ENCODE data around the gene NLRX1.

NLRX1 gene

GRCh38 chr11:119121008-119121810, 47.3 kb upstream of the NLRX1 start, which contains the start of gene HINFP:
Gene HINFP, plus strand, starts transcription at chr11:119121580. Its CDS starts 5,365 bp downstream, at chr11:119126945.
- TF ChIP-seq CEBPB (IDR thresholded peaks at IDR 0.05) = no peak
- TF ChIP-seq RAD21 (IDR thresholded peaks at IDR 0.05; ENCODE audit: low read depth) = no peak
- 0 out of 2 replicates have a peak, but pooled peaks have one; percentile 20 for TF ChIP-seq CREB1 (IDR thresholded peaks at IDR 0.05; ENCODE audit: low read depth)
- TF ChIP-seq TAF1 (IDR thresholded peaks at IDR 0.05; ENCODE audit: low read depth) = peak; percentile 62
- TF ChIP-seq YY1 (IDR thresholded peaks at IDR 0.05; ENCODE audit: low read depth) = no peak
- TF ChIP-seq, protein P1, sequence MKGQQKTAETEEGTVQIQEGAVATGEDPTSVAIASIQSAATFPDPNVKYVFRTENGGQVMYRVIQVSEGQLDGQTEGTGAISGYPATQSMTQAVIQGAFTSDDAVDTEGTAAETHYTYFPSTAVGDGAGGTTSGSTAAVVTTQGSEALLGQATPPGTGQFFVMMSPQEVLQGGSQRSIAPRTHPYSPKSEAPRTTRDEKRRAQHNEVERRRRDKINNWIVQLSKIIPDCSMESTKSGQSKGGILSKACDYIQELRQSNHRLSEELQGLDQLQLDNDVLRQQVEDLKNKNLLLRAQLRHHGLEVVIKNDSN (IDR thresholded peaks at IDR 0.05) = peak; percentile 97
- peak; percentile 86 for TF ChIP-seq EGR1 (IDR thresholded peaks at IDR 0.05)
- TF ChIP-seq, protein P2, sequence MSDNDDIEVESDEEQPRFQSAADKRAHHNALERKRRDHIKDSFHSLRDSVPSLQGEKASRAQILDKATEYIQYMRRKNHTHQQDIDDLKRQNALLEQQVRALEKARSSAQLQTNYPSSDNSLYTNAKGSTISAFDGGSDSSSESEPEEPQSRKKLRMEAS (IDR thresholded peaks at IDR 0.05) = peak; percentile 97

DNA sequence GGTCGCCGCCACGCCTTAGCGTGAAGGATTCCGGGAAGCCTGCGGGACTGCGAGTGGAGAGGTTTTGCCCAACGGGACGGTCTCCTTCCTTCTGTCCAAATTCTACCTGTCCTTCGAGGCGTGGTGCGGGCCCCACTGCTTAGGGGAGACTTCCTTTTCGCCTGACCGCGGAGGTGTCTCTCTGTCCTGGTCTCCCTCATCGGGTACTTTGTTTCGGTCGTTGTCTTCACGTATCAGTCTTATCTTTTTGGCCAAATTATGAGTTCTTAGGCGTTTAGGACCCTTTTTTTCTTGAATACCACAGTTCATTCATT, 46.8 kb upstream of the NLRX1 start:
- TF ChIP-seq TAF1 (IDR thresholded peaks at IDR 0.05; ENCODE audit: low read depth) (no peak), RAD21 (IDR thresholded peaks at IDR 0.05; ENCODE audit: low read depth) (no peak), TCF12 (IDR thresholded peaks at IDR 0.05; ENCODE audit: low read depth) (no peak), EGR1 (IDR thresholded peaks at IDR 0.05) (no peak)
- TF ChIP-seq, protein P1 (IDR thresholded peaks at IDR 0.05) = no peak

DNA sequence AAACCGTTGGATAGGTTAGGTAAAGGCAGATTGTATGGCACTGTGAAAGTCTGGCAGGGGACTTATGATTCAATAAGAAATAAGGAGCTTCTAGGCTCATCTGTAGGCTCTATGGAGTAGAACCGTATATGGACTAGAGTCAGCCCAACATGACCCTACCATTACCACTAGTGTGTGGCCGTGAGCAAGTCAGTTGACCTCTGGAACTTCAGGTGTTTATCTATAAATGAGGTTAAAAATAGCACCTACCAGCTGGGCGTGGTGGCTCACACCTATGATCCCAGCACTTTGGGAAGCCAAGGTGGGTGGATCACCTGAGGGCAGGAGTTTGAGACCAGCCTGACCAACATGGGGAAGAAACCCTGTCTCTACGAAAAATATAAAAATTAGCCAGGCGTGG, 42.7 kb upstream of the NLRX1 start:
- TF ChIP-seq, protein P2 (IDR thresholded peaks at IDR 0.05) = no peak
- no peak for TF ChIP-seq NFIC (IDR thresholded peaks at IDR 0.05)
- TF ChIP-seq TEAD4 (IDR thresholded peaks at IDR 0.05) = no peak
- no peak for TF ChIP-seq RAD21 (IDR thresholded peaks at IDR 0.05; ENCODE audit: low read depth)
- TF ChIP-seq TCF12 (IDR thresholded peaks at IDR 0.05; ENCODE audit: low read depth) = no peak
- TF ChIP-seq FOXM1 (IDR thresholded peaks at IDR 0.05; ENCODE audit: borderline replicate concordance, low read depth) = no peak
- TF ChIP-seq CREB1 (IDR thresholded peaks at IDR 0.05; ENCODE audit: low read depth) = no peak
- TF ChIP-seq ZBTB7A (IDR thresholded peaks at IDR 0.05; ENCODE audit: low read depth) = no peak
- no peak for TF ChIP-seq EP300 (IDR thresholded peaks at IDR 0.05; ENCODE audit: borderline replicate concordance)
- no peak for TF ChIP-seq EGR1 (IDR thresholded peaks at IDR 0.05)

- no peak for TF ChIP-seq ZBTB7A (IDR thresholded peaks at IDR 0.05; ENCODE audit: low read depth)
- TF ChIP-seq, protein P2 (IDR thresholded peaks at IDR 0.05) = no peak
- TF ChIP-seq CEBPB (IDR thresholded peaks at IDR 0.05) = no peak
- TF ChIP-seq, protein P1 (IDR thresholded peaks at IDR 0.05) = no peak
- TF ChIP-seq EGR1 (IDR thresholded peaks at IDR 0.05) = no peak
- TF ChIP-seq RAD21 (IDR thresholded peaks at IDR 0.05; ENCODE audit: low read depth) = no peak
- TF ChIP-seq TAF1 (IDR thresholded peaks at IDR 0.05; ENCODE audit: low read depth) = no peak
- TF ChIP-seq, protein P3, sequence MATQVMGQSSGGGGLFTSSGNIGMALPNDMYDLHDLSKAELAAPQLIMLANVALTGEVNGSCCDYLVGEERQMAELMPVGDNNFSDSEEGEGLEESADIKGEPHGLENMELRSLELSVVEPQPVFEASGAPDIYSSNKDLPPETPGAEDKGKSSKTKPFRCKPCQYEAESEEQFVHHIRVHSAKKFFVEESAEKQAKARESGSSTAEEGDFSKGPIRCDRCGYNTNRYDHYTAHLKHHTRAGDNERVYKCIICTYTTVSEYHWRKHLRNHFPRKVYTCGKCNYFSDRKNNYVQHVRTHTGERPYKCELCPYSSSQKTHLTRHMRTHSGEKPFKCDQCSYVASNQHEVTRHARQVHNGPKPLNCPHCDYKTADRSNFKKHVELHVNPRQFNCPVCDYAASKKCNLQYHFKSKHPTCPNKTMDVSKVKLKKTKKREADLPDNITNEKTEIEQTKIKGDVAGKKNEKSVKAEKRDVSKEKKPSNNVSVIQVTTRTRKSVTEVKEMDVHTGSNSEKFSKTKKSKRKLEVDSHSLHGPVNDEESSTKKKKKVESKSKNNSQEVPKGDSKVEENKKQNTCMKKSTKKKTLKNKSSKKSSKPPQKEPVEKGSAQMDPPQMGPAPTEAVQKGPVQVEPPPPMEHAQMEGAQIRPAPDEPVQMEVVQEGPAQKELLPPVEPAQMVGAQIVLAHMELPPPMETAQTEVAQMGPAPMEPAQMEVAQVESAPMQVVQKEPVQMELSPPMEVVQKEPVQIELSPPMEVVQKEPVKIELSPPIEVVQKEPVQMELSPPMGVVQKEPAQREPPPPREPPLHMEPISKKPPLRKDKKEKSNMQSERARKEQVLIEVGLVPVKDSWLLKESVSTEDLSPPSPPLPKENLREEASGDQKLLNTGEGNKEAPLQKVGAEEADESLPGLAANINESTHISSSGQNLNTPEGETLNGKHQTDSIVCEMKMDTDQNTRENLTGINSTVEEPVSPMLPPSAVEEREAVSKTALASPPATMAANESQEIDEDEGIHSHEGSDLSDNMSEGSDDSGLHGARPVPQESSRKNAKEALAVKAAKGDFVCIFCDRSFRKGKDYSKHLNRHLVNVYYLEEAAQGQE (IDR thresholded peaks at IDR 0.05; ENCODE audit: low read depth) = no peak
- no peak for TF ChIP-seq CREB1 (IDR thresholded peaks at IDR 0.05; ENCODE audit: low read depth)
- no peak for TF ChIP-seq FOXM1 (IDR thresholded peaks at IDR 0.05; ENCODE audit: borderline replicate concordance, low read depth)
- no peak for TF ChIP-seq TCF12 (IDR thresholded peaks at IDR 0.05; ENCODE audit: low read depth)
- TF ChIP-seq EP300 (IDR thresholded peaks at IDR 0.05; ENCODE audit: borderline replicate concordance) = no peak
- no peak for TF ChIP-seq TEAD4 (IDR thresholded peaks at IDR 0.05)
- TF ChIP-seq YY1 (IDR thresholded peaks at IDR 0.05; ENCODE audit: low read depth) = no peak
- TF ChIP-seq NFIC (IDR thresholded peaks at IDR 0.05) = no peak
Observed at GRCh38 chr11:119126675-119127268, 41.8 kb upstream of the NLRX1 start.

DNA sequence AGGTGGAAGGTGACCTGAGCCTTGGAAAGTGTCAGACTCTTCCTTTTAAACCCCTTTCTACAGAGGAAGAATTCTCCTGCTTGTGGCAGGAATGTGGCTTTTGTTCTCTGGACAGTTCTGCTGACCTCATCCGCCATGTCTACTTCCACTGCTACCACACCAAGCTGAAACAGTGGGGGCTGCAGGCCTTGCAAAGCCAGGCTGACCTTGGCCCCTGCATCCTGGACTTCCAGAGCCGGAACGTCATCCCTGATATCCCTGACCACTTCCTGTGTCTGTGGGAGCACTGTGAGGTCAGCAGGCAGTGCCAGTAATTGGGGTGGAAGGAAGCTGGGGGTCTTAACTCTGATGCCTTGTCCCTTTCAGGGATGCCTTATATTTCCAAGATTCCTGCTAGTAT, 37.9 kb upstream of the NLRX1 start:
- TF ChIP-seq ZBTB7A (IDR thresholded peaks at IDR 0.05; ENCODE audit: low read depth) (no peak), YY1 (IDR thresholded peaks at IDR 0.05; ENCODE audit: low read depth) (no peak), NFIC (IDR thresholded peaks at IDR 0.05) (no peak), EP300 (IDR thresholded peaks at IDR 0.05; ENCODE audit: borderline replicate concordance) (no peak), TCF12 (IDR thresholded peaks at IDR 0.05; ENCODE audit: low read depth) (no peak), FOXM1 (IDR thresholded peaks at IDR 0.05; ENCODE audit: borderline replicate concordance, low read depth) (no peak)
- TF ChIP-seq, protein P2 (IDR thresholded peaks at IDR 0.05) = no peak
- TF ChIP-seq, protein P1 (IDR thresholded peaks at IDR 0.05) = no peak

All from Ishikawa (cell line).